ENCODE measurements around the gene THSD7B. TPM values are rescaled to one million over a fixed set of nuclear protein-coding genes. Genes with fewer than 3 reads are reported as not detected.

The THSD7B gene
- total and polyA plus RNA-seq, 2 of the 8 experiments (the other 6 are each of a cell fraction or from before 2014, with no cell fraction given), result 0.60 to 2.9 TPM

- TF ChIP-seq EGR1 (IDR thresholded peaks at IDR 0.05; ENCODE audit: borderline replicate concordance, low read depth, low read length) (no peak), RXRA (IDR thresholded peaks at IDR 0.05; ENCODE audit: insufficient read depth, low read depth, low read length) (no peak), CHD2 (IDR thresholded peaks at IDR 0.05; ENCODE audit: low read length) (no peak), GTF2F1 (IDR thresholded peaks at IDR 0.05; ENCODE audit: borderline replicate concordance, low read depth, low read length) (no peak)
Observed at GRCh38 chr2:137381731-137382130, 616.4 kb downstream of the THSD7B start (continued).
